Lung (tissue), 12 donors: ENCODE data around the gene ENTPD7. TPM values are rescaled to one million over a fixed set of nuclear protein-coding genes. Genes with fewer than 3 reads are reported as not detected.

Source experiments
- ATAC-seq: fragments of 200-7000 bp; cut with Tn5 transposase; one replicate; pipeline ENCODE4 v1.9.1; 2020; ENCODE audit warnings: moderate number of reproducible peaks; ENCODE audit not compliant: insufficient read depth, low FRiP score
- DNase-seq, 3 donors: peaks; one replicate each; pipeline ENCODE4 v3.0.0-alpha.2; 2013 to 2017
- H3K27ac ChIP-seq, 2 donors: one replicate each; pipeline ENCODE4 v1.5.1; 2013; ENCODE audit warnings: mild to moderate bottlenecking in 2 of 2, moderate library complexity in 2 of 2, control low read depth in 1 of 2, inconsistent platforms in 1 of 2, low read depth in 1 of 2, low read length in 1 of 2
- H3K27me3 ChIP-seq, 3 donors: one replicate each; pipeline ENCODE4 v1.5.1; 2013; ENCODE audit warnings: low read length in 2 of 3; ENCODE audit not compliant: control insufficient read depth in 3 of 3, insufficient read depth in 3 of 3
- H3K36me3 ChIP-seq, 4 donors: one replicate each; pipeline ENCODE4 v1.5.1; 2013; ENCODE audit warnings: low read length in 4 of 4, mild to moderate bottlenecking in 1 of 4, moderate library complexity in 1 of 4; ENCODE audit not compliant: control insufficient read depth in 4 of 4, insufficient read depth in 4 of 4
- H3K4me1 ChIP-seq, 5 donors: one replicate each; pipeline ENCODE4 v1.5.1; 2013; ENCODE audit warnings: low read length in 5 of 5, mild to moderate bottlenecking in 2 of 5, moderate library complexity in 1 of 5; ENCODE audit not compliant: control insufficient read depth in 5 of 5, insufficient read depth in 5 of 5
- H3K4me3 ChIP-seq: one replicate; pipeline ENCODE4 v1.5.1; 2013; ENCODE audit warnings: mild to moderate bottlenecking, control low read depth, moderate library complexity
- H3K9ac ChIP-seq, 2 donors: one replicate each; pipeline ENCODE4 v1.5.1; 2013; ENCODE audit warnings: low read length in 2 of 2, control low read depth in 1 of 2; ENCODE audit not compliant: insufficient read depth in 1 of 2
- H3K9me3 ChIP-seq, 4 donors: one replicate each; pipeline ENCODE4 v1.5.1; 2013; ENCODE audit warnings: low read length in 3 of 4, mild to moderate bottlenecking in 1 of 4, moderate library complexity in 1 of 4; ENCODE audit not compliant: control insufficient read depth in 4 of 4, insufficient read depth in 3 of 4
- CTCF ChIP-seq: IDR thresholded peaks from 2 replicates; pipeline ENCODE4 v1.5.1; 2012; ENCODE audit warnings: mild to moderate bottlenecking; ENCODE audit errors: control extremely low read depth, extremely low read depth
- WGBS, 2 donors: extraction: QIAGEN DNeasy Blood & Tissue Kit; methylation state at CpG; one replicate each; pipeline ENCODE4 v1.1.7; 2013; 5-methylcytosine and 5-hydroxymethylcytosine counted together
- polyA plus RNA-seq, 2 donors: library from polyadenylated mRNA; stranded (reverse); fragments of 200-250 nt; gene quantifications; one replicate each; pipeline ENCODE4 v1.2.1, GENCODE V29; 2013
- total RNA-seq, 2 donors: library from RNA; depleted of rRNA in 1 of 2; stranded (reverse); fragments of >200 nt in 1 of 2; gene quantifications; one replicate each; pipeline ENCODE4 v1.2.1, GENCODE V29; 2014 to 2021
- donor health status: control.
- donor health status: control.
- donor health status: Bipolar disorder and iron deficiency.
- donor health status: healthy.
- donor health status: DM: yes; HTN: yes; CAD: no.

Gene ENTPD7
- total and polyA plus RNA-seq, 4 donors, result 1.0 to 14.6 (median 10.6) TPM

- ATAC-seq (no peak), DNase-seq (no peak)
- Histone ChIP-seq H3K36me3 (peaks cover 0 to 7% (median 2%) of the 10 kb centered on the region in 4 donors), H3K27me3 (no peaks in the 10 kb centered on the region), H3K4me1 (peaks cover 0 to 2% (median 0%) of the 10 kb centered on the region in 5 donors), H3K27ac (no peak overlapping the region), H3K9me3 (no peaks in the 10 kb centered on the region), H3K4me3 (no peak overlapping the region), H3K9ac (no peak overlapping the region)
- TF ChIP-seq CTCF, result no peak
- WGBS, 2 donors, result 94 to 100% methylated on average over 2 of the region's 2 CpGs
These were observed 13.6 kb downstream of the ENTPD7 start for GRCh38 chr10:99672884-99673283.

DNA sequence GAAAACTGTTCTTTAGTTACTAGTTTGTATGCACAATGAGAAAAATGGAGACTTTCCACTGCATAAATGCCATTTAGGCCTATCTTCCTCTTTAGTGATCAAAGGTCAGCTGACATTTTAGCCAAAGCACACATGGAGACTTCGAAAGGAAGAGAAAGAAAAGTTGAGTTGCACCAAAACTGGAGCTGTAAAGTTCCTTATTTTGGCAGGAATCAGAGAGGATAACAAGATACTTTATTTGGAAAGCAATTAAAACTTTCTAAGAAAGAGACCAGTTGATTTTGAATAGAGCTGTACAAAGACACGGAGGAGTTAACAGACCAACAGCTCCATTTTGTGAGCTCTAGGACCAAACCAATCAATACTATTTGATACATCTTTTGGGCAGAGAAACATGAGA, 14.2 kb downstream of the ENTPD7 start:
- WGBS, 2 donors, result 51 to 74% methylated on average over 2 of the region's 2 CpGs
- H3K27me3 ChIP-seq, result no peaks in the 10 kb centered on the region
- no peak for ATAC-seq
- DNase-seq, result no peak
- peaks cover 0 to 7% (median 2%) of the 10 kb centered on the region in 4 donors for H3K36me3 ChIP-seq
- no peak overlapping the region for H3K27ac ChIP-seq
- no peak overlapping the region for H3K9ac ChIP-seq
- no peaks in the 10 kb centered on the region for H3K9me3 ChIP-seq
- no peak overlapping the region for H3K4me3 ChIP-seq
- H3K4me1 ChIP-seq, result peaks cover 0 to 2% (median 0%) of the 10 kb centered on the region in 5 donors
- no peak for TF ChIP-seq CTCF

- Histone ChIP-seq H3K27ac (no peak overlapping the region), H3K9me3 (peaks cover 0 to 2% (median 0%) of the 10 kb centered on the region in 4 donors), H3K36me3 (peaks cover 0 to 8% (median 3%) of the 10 kb centered on the region in 4 donors), H3K4me3 (no peak overlapping the region), H3K27me3 (no peaks in the 10 kb centered on the region), H3K4me1 (peaks cover 0 to 2% (median 0%) of the 10 kb centered on the region in 5 donors), H3K9ac (no peak overlapping the region)
- 57 to 74% methylated on average over 1 of the region's 1 CpG for WGBS, 2 donors
- DNase-seq (no peak), ATAC-seq (no peak)
- no peak for TF ChIP-seq CTCF
These were observed 15.5 kb downstream of the ENTPD7 start for GRCh38 chr10:99674762-99675161.

GRCh38 chr10:99676426-99676825, 17.1 kb downstream of the ENTPD7 start:
- H3K9me3 ChIP-seq, result peaks cover 0 to 2% (median 0%) of the 10 kb centered on the region in 4 donors
- ATAC-seq, result no peak
- no peak for TF ChIP-seq CTCF
- H3K27me3 ChIP-seq, result no peaks in the 10 kb centered on the region
- no peak overlapping the region for H3K27ac ChIP-seq
- H3K36me3 ChIP-seq, result peaks cover 0 to 13% (median 8%) of the 10 kb centered on the region in 4 donors
- no peak overlapping the region for H3K9ac ChIP-seq
- no peak overlapping the region for H3K4me3 ChIP-seq
- DNase-seq, result peak in 2 of 3 donors; percentile 11 to 20
- peaks cover 0 to 2% (median 0%) of the 10 kb centered on the region in 5 donors for H3K4me1 ChIP-seq
